ENCODE measurements around the gene ACVR2B.

ACVR2B gene

DNA sequence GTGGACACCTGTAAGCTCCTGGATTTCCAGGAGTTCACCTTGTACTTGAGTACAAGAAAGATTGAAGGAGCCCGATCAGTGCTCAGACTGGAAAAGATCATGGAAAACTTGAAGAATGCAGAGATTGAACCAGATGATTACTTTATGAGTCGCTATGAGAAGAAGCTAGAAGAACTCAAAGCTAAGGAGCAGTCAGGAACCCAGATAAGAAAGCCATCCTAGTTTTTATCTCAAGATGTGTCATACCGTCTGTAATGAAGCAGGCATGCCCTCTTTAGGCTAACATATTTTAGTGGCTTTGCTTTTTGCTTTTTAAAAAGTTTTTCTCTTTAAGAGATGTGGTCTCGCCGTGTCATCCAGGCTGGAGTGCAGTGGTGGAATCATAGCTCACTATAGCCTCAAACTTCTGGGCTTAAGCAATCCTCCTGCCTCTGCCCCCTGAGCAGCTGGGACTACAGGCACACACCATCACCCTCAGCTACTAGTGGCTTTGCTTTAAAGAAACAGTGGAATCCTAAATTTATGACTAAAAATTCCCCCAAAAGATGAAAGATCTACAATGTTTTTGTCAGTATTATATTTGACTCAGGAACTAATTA lies 70.5 kb downstream of the ACVR2B start:
- TF ChIP-seq, protein P1, sequence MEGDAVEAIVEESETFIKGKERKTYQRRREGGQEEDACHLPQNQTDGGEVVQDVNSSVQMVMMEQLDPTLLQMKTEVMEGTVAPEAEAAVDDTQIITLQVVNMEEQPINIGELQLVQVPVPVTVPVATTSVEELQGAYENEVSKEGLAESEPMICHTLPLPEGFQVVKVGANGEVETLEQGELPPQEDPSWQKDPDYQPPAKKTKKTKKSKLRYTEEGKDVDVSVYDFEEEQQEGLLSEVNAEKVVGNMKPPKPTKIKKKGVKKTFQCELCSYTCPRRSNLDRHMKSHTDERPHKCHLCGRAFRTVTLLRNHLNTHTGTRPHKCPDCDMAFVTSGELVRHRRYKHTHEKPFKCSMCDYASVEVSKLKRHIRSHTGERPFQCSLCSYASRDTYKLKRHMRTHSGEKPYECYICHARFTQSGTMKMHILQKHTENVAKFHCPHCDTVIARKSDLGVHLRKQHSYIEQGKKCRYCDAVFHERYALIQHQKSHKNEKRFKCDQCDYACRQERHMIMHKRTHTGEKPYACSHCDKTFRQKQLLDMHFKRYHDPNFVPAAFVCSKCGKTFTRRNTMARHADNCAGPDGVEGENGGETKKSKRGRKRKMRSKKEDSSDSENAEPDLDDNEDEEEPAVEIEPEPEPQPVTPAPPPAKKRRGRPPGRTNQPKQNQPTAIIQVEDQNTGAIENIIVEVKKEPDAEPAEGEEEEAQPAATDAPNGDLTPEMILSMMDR (IDR thresholded peaks at IDR 0.05), result no peak
- no peak for TF ChIP-seq ZFX (IDR thresholded peaks at IDR 0.05; ENCODE audit: borderline replicate concordance)

DNA sequence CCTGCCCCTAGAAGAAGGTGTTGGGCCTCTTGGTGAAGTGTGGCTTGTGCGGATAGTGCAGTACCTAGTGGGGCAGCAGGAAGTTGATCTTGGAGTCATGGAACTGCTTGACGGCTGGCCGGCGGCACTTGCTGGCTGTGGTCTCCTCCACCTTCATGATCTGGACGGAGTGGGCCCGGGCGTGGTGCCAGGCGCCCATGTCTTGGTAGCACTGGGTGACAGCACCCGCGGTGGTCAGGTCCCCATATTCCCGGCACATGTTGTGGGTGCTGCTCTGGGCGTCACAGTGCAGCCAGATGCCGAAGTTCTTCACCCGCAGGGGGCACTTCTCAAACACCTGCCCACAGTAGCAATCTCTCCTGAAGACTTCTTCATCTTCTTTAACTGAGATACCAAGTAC lies 73.1 kb downstream of the ACVR2B start:
- no peak overlapping the region for H3K27ac ChIP-seq
- TF ChIP-seq, protein P1 (IDR thresholded peaks at IDR 0.05), result no peak
- TF ChIP-seq ZFX (IDR thresholded peaks at IDR 0.05; ENCODE audit: borderline replicate concordance), result no peak

More for the DNA sequence above, 70.5 kb downstream of the ACVR2B start:
- no peak overlapping the region for H3K27ac ChIP-seq

DNA sequence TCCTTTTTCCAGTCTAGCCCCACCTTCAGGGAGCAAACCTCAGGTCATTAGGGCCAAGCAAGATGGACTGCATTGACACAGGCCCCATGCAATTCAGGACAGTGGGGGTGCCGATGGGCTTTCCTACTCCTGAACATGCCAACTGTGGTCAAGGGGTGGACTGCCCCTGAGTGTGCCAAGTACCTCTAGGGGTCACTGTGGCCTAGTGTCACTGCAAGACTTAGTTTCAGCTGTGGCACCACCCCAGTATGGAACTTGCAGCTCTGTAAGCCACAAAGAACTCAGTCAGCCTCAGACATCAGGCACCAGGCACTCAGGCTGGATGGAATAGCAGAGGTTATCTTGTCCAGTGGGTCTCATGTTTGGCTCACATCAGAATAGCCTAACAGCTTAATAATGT lies 74.8 kb downstream of the ACVR2B start:
- TF ChIP-seq ZFX (IDR thresholded peaks at IDR 0.05; ENCODE audit: borderline replicate concordance), result no peak
- TF ChIP-seq, protein P1 (IDR thresholded peaks at IDR 0.05), result 0 out of 2 replicates have a peak, but pooled peaks have one; percentile 10

DNA sequence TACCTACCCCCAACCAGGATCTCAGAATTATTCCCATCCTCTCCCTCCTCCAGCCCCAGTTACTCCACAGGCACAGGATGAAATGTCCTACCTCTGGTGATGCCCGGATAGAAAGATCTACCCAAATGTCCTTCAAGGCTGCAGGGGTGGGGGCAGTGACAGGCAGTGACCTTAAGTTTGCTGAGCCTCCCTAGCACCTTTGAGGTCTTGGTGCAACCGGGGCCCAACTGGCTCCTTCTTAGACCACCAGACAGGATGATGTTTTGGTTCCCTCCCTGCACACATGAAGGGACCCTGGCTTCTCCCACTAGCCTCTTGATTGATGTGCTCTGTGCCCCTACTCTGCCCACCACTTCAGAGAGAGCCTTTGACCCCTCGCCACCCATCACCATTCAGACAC lies 78.8 kb downstream of the ACVR2B start:
- TF ChIP-seq ZFX (IDR thresholded peaks at IDR 0.05; ENCODE audit: borderline replicate concordance), result no peak
- TF ChIP-seq, protein P1 (IDR thresholded peaks at IDR 0.05), result no peak
- no peak overlapping the region for H3K27ac ChIP-seq

More for the DNA sequence above, 74.8 kb downstream of the ACVR2B start:
- H3K27ac ChIP-seq, result no peak overlapping the region

DNA sequence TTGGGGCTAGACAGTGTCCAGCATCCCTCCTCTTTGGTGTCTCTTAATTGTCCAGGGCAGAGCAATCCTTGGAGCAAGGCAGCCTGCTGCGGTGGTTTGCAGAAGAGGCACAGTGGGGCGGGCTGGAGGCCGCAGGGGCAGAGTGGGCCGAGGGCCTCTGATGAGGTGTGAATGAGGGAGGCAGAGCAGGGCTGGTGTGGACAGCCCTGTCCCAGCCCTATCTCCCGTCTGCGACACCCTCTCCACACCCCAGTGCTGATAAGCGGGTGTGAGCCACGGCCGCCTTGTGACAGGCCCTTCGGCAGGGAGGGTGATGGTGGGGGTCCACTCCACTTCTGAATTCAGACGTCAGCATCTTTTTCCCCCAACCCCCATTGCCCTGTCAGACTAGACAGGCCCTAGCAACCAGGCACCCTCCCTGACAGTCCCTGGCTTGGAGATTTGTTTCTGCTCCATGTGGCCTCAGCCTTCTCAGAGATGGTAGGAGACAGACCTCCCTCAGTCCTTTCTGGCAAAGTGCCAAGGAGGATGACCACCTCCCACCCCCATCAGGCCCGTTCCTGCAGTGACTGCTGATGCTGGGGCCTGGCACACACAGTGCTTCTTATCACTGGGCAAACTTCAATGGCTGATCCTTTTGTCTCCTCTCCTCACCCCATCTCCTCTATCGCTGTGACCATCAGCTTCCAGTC lies 79.7 kb downstream of the ACVR2B start:
- TF ChIP-seq, protein P1 (IDR thresholded peaks at IDR 0.05), result no peak
- no peak for TF ChIP-seq ZFX (IDR thresholded peaks at IDR 0.05; ENCODE audit: borderline replicate concordance)
- no peak overlapping the region for H3K27ac ChIP-seq

DNA sequence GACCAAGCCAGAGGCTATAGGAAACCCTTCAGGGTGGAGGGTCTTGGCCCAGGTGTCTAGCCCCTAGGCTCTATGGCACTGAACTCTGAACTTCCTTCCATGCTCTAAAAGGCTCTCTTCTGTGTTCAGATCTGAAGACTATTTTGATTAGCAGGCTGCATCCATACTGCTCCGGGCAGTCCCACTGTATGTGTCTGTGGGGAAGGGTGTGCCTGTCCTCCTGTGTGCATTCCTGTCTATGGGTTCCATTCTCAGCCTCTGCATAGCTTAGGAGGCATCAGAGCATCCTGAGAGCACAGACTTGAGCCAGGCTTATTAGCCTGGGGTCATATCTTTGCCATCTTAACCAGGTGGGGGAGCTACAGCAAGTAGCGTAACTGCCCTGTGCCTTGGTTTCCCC lies 80.5 kb downstream of the ACVR2B start:
- H3K27ac ChIP-seq, result no peak overlapping the region
- TF ChIP-seq, protein P1 (IDR thresholded peaks at IDR 0.05), result peak; percentile 11; the same call in 1 of the 2 replicates
- TF ChIP-seq ZFX (IDR thresholded peaks at IDR 0.05; ENCODE audit: borderline replicate concordance), result no peak

DNA sequence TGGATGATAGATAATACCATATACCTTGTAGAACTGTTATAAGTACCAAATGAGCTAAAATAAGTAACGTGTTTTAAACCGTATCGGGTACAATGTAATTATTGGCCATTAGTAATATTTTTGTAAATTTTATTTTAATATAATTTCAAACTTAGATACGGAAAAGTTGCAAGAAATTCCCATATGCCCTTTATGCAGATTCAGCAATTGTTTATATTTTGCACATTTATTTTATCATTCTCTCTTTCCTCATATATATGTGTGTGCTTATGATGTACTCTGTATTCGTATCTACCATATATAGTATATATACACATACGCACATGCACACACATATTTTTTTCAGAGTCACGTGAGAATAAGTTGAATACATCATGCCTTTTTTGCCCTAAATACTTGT lies 80.9 kb downstream of the ACVR2B start:
- TF ChIP-seq, protein P1 (IDR thresholded peaks at IDR 0.05), result no peak
- no peak for TF ChIP-seq ZFX (IDR thresholded peaks at IDR 0.05; ENCODE audit: borderline replicate concordance)

More for the DNA sequence above, 80.9 kb downstream of the ACVR2B start:
- no peak overlapping the region for H3K27ac ChIP-seq

Measured in 22Rv1 (cell line).